LNCaP clone FGC (cell line): ENCODE data around the gene DCP1B.

Source experiments
- DNase-seq: peaks from one replicate; pipeline ENCODE4 v3.0.0-alpha.2; 2011; ENCODE audit warnings: low read depth
- H3K4me3 ChIP-seq: 2 replicates; pipeline ENCODE4 v1.5.1; 2011; ENCODE audit warnings: mild to moderate bottlenecking, low read depth, low read length, control low read depth
- TF ChIP-seq, protein P1 (sequence below): IDR thresholded peaks from 2 replicates; pipeline ENCODE4 v1.5.1; 2012; ENCODE audit warnings: mild to moderate bottlenecking; ENCODE audit not compliant: control insufficient read depth, insufficient read depth; ENCODE audit errors: extremely low read depth

DCP1B gene

DNA sequence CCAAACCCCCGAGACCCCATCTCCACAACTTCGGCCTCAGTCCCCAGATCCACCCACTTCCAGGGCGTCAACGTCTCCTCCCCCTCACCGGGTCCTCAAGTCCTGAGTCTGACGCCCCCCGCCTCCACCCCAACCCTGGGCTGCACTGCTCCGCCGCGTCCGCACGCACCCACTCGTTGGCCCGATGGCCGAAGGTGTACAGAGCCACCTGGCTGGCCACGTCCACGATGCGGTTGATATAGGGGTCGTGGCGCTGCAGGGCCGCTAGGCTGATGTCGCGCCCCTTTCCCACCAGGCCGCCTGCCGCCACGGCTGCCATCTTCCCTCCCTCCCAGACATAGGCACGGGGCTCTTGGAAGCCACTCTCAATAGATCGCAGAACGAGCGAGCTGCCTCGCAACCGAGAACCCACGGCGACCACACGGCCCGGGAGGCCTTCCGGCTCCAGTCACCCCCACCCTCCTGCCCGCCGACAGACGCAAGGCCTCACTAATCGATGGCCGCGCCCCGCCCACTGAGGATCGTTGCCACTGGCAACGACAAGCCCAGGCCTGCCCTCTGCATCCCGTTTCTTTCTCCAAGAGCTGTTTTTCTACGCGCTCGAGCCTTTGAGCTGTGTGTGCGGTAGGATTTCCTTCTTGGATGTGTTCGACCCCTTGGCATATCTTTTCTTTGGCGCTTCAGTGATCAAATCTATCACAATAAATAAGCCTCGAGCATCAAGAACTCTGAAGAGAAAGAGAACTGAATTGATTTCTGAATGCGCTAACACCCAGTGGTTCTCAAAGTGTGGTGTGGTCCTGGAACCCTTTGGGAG, at the start of gene DCP1B:
TSS of gene DCP1B (minus strand) at position 345 of the 817 bp plus-strand sequence. CDS start at position 319, 26 bp downstream.
- H3K4me3 ChIP-seq = peak within 1 kb of the TSS; percentile 97
- TF ChIP-seq, protein P1, sequence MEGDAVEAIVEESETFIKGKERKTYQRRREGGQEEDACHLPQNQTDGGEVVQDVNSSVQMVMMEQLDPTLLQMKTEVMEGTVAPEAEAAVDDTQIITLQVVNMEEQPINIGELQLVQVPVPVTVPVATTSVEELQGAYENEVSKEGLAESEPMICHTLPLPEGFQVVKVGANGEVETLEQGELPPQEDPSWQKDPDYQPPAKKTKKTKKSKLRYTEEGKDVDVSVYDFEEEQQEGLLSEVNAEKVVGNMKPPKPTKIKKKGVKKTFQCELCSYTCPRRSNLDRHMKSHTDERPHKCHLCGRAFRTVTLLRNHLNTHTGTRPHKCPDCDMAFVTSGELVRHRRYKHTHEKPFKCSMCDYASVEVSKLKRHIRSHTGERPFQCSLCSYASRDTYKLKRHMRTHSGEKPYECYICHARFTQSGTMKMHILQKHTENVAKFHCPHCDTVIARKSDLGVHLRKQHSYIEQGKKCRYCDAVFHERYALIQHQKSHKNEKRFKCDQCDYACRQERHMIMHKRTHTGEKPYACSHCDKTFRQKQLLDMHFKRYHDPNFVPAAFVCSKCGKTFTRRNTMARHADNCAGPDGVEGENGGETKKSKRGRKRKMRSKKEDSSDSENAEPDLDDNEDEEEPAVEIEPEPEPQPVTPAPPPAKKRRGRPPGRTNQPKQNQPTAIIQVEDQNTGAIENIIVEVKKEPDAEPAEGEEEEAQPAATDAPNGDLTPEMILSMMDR = no peak
- DNase-seq = peak; percentile 95

- TF ChIP-seq, protein P1 = no peak
- H3K4me3 ChIP-seq = no peak overlapping the region
- no peak for DNase-seq
Measured at GRCh38 chr12:2053691-2054090, 49.4 kb upstream of the DCP1B start.

GRCh38 chr12:2052826-2053678, 48.8 kb upstream of the DCP1B start, which contains the start of gene CACNA1C:
TSS of gene CACNA1C (plus strand) at chr12:2052987. CDS start at chr12:2053563, 576 bp downstream.
- TF ChIP-seq, protein P1 = peak; percentile 55
- no peak for DNase-seq
- peak within 1 kb of the TSS; percentile 41 for H3K4me3 ChIP-seq

DNA sequence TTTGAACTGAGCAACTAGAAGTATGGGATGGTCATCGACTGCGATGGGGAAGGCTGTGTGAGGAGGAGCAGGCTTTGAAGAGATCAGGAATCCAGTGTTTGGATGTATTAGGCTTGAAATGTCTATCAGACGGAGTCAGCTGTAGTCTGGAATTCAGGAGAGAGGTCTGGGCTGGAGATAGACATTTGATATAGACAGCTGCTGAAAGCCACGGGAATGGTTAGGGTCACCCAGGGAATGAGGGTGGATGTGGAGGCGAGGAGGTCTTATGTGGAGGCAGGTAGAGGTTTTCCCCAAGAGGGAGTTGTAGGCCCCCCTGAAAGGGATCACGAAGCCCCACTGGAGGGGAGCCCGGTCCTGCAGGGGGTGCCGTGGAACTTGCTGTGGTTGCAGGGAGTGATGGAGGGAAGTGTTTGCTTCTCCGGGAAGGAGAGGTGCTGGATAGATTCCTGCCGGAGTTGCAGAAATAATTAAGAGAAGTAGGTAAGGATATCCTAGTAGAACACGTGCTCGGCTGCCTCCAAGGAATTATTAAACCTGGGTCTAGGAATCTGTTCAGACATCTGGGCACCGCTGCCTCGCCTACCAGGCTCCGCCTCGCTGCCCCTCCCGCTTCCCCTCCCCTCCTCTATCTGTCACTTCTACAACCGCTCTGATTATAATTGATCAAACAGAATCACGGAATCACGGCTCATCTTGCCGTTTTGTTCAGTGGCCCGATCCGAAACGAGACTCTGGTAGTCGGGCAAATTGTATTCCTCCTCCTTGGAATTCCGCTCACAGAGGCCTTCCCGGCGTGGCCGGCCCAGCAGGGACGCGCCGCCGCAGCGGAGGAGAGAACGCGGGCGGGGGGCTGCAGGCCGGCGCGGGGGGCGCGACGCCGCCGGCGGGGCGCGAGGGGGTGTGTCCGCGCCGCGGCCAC, 47.7 kb upstream of the DCP1B start:
- DNase-seq = no peak
- TF ChIP-seq, protein P1 = peak; percentile 21; the same call in 1 of the 2 replicates
- H3K4me3 ChIP-seq = 0 out of 2 replicates have a peak overlapping the region, but pooled peaks have one; percentile 23

DNA sequence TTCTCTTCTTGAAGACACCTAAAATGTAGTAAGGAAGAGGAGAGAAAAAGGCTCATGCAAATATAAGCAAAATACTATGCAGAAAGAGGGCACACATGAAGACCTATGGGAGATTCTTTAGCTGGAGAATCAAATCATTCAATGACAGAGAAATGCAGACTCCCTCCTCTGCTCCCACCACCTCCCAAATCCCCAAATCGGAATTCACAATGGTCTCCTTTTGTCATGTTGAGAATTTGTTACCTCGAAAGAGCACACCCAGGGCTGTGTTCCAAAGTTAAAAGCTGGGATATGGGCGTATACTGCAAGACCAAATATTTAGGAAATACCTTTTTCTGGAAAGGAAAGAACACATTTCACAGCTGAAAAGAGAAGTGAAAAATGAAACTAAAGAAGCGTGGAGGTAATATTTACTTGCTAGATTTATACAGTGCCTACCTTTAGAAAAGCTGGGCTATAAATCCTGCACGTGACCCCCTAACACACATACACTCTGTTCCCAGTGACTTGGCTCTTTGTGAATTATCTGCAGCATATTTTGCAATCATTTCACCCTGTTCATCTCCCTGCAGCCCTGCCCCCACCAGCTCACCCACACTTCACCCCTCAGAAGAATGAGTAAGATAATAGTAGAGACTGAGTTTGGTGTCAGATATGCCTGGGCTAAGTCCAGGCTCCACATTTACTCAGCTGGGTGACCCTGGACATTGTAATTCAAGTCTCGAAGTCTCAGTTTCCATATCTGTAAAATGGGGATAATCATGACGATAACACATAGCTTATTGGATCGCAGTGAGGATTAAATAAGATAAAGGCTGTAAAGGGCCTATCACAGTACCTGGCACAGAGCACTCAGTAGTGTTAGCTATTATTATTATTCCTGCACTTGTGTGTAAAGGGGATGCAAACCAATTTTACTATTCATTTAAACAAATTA, 45.6 kb upstream of the DCP1B start:
- DNase-seq = peak; percentile 19
- TF ChIP-seq, protein P1 = no peak
- H3K4me3 ChIP-seq = no peak overlapping the region
